Measurements from ENCODE around the gene RILP. TPM values are rescaled to one million over a fixed set of nuclear protein-coding genes. Genes with fewer than 3 reads are reported as not detected.

The RILP gene
- total and polyA plus RNA-seq, 2 experiments from 2014 or later: 31.7 to 79.4 TPM

DNA sequence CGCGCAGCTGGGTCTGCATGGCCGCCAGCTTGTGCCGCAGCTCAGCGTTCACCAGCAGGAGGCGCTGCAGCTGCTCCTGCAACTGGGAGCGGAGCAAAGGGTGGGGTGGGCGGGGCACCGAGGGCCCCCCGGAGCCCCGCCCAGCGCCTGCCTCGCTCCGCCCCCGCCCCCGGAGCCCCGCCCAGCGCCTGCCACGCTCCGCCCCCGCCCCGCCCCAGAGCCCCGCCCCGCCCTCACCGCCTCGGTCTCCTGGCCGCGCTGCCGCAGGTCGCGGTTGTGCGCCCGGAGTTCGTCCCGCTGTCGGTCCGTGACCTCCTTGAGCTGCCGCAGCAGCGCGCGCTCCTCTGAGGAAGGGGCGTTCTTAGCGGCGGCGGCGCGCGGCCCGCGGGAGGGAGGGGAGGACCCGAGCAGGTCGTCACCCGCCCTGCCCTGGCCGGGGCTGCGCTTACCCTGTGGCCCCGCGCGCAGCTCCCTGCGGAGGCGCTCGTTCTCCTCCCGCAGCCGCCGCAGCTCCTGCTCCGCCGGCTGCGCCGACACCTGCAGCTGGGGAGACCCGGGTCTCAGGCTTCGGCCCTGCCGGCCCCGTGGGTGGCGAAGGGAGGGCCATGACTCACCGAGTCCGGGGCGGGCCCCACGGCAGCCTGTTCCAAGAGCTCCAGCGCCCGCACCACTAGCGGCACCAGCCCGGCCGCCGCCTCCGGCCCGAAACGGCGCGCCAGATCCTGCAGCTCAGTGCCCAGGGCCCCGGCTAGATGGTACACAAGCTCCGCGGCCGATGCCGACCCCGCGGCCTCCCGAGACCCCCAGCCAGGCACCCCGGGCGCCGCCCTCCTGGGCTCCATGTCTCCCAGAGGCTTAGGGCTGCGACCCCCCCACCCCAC, 463 bp downstream of the RILP start:
- peak overlapping the region; percentile 94 for H3K27ac ChIP-seq
- peaks cover 35% of the 10 kb centered on the region for H3K36me3 ChIP-seq
- peak overlapping the region; percentile 44 for H3K4me3 ChIP-seq
- H3K9me3 ChIP-seq (ENCODE audit: low read depth): no peaks in the 10 kb centered on the region
- peak; percentile 95 to 98 for DNase-seq (ENCODE audit: low read depth in 1 of 2, low spot score in 1 of 2)
- no peaks in the 10 kb centered on the region for H3K27me3 ChIP-seq
- TF ChIP-seq CTCF (IDR thresholded peaks at IDR 0.05; ENCODE audit: low read depth, low read length): peak; percentile 78
- H3K4me1 ChIP-seq (ENCODE audit: low read depth): peaks cover 17% of the 10 kb centered on the region

- Histone ChIP-seq H3K36me3 (peaks cover 26% of the 10 kb centered on the region), H3K9me3 (ENCODE audit: low read depth) (no peaks in the 10 kb centered on the region), H3K27ac (peak overlapping the region; percentile 71), H3K4me1 (ENCODE audit: low read depth) (peaks cover 17% of the 10 kb centered on the region), H3K4me3 (peak overlapping the region; percentile 28), H3K27me3 (peaks cover 6% of the 10 kb centered on the region)
- TF ChIP-seq CTCF (IDR thresholded peaks at IDR 0.05; ENCODE audit: low read depth, low read length): peak; percentile 7
- peak; percentile 46 to 49 for DNase-seq (ENCODE audit: low read depth in 1 of 2, low spot score in 1 of 2)
Measured at GRCh38 chr17:1648173-1648962, 1.3 kb downstream of the RILP start.

DNA sequence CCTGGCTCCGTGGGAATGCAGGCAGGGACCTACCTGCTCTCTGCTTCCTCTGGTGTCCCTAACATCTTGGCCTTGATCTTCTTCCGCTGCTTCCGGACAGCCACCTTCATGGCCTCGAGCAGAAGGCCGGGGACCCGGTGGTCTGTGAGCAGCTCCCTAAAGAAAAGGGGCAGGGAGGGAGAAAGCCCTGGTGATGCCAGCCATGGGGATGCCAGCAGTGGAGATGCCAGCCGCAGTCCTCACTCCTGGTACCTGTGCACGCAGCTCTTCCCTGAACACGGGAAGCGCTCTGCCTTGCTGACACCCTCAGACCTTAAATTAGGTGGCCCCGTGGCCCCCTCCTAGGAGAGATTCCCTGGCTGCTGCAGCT, 1.9 kb downstream of the RILP start:
- H3K27ac ChIP-seq: peak overlapping the region; percentile 6
- no peak for TF ChIP-seq CTCF (IDR thresholded peaks at IDR 0.05; ENCODE audit: low read depth, low read length)
- H3K9me3 ChIP-seq (ENCODE audit: low read depth): no peaks in the 10 kb centered on the region
- peaks cover 8% of the 10 kb centered on the region for H3K27me3 ChIP-seq
- H3K4me3 ChIP-seq: no peak overlapping the region
- DNase-seq (ENCODE audit: low read depth in 1 of 2, low spot score in 1 of 2): no peak
- peaks cover 20% of the 10 kb centered on the region for H3K36me3 ChIP-seq
- peaks cover 17% of the 10 kb centered on the region for H3K4me1 ChIP-seq (ENCODE audit: low read depth)

DNA sequence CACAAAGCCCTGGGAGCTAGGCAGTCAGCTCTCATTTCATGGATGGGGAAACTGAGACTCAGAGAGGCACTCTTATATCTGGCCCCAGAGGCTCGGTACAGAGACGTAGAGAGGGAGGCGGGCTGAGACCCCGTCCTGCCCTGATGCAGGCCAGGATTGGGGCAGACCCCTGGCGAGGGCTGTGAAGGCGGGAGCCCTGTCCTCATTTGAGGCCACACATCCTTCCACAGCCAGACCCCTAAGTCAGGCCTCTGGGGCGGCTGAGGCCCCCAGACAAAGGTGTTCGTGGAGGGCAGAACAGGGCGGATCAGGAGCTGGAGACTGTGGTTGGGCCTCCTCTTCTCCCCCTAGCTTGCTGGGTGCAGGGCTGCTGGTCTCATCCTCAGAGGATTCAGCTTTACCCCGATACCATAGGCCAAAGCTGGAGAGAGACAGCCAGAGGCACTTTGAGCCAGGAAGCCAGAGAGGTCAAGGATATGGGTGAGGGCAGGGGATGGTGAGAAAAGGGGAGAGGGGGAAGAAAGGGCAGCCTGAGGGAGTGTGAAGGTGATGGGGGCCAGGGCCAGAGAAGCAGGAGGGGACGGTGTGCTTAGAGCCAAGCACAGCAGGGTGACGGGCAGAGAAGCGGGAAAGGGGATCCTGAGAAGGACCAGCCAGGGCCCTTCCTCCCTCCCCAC, 3.3 kb downstream of the RILP start:
- H3K9me3 ChIP-seq (ENCODE audit: low read depth): no peaks in the 10 kb centered on the region
- no peak for DNase-seq (ENCODE audit: low read depth in 1 of 2, low spot score in 1 of 2)
- H3K36me3 ChIP-seq: peaks cover 8% of the 10 kb centered on the region
- TF ChIP-seq CTCF (IDR thresholded peaks at IDR 0.05; ENCODE audit: low read depth, low read length): no peak
- no peak overlapping the region for H3K4me3 ChIP-seq
- no peak overlapping the region for H3K27ac ChIP-seq
- peaks cover 17% of the 10 kb centered on the region for H3K4me1 ChIP-seq (ENCODE audit: low read depth)
- peaks cover 8% of the 10 kb centered on the region for H3K27me3 ChIP-seq

Measured in cardiac muscle cell (in vitro differentiated cells and primary cell).